ENCODE results near the gene RALA.
"Not testable (repeated sequence)": the region's sequence is repeated elsewhere in the genome, so short reads cannot be mapped to it uniquely, and the experiment has no call there.

Gene RALA

GRCh38 chr7:39688611-39689480 lies 65.5 kb downstream of the RALA start:
- DNase-seq: no peak

GRCh38 chr7:39691821-39692220 lies 68.4 kb downstream of the RALA start:
- no peak for DNase-seq

GRCh38 chr7:39693086-39693485 lies 69.7 kb downstream of the RALA start:
- DNase-seq: not testable (repeated sequence)

- no peak for DNase-seq
These were observed 70.4 kb downstream of the RALA start for GRCh38 chr7:39693812-39694211.

- no peak for DNase-seq
These were observed 72.6 kb downstream of the RALA start for GRCh38 chr7:39695852-39696586.

GRCh38 chr7:39696631-39697030 lies 73.3 kb downstream of the RALA start:
- DNase-seq: no peak

- DNase-seq: no peak
These were observed 74.1 kb downstream of the RALA start for GRCh38 chr7:39697483-39697882.

GRCh38 chr7:39700165-39700564 lies 76.8 kb downstream of the RALA start:
- DNase-seq: no peak

GRCh38 chr7:39700932-39701331 lies 77.6 kb downstream of the RALA start:
- no peak for DNase-seq

- no peak for DNase-seq
These were observed 78.8 kb downstream of the RALA start for GRCh38 chr7:39702133-39702532.

- DNase-seq: no peak
These were observed 79.8 kb downstream of the RALA start for GRCh38 chr7:39703144-39703543.

- no peak for DNase-seq
These were observed 85.7 kb downstream of the RALA start for GRCh38 chr7:39709029-39709428.

GRCh38 chr7:39709768-39710311 lies 86.5 kb downstream of the RALA start:
- no peak for DNase-seq

GRCh38 chr7:39712751-39713150 lies 89.4 kb downstream of the RALA start:
- DNase-seq: no peak

GRCh38 chr7:39714447-39715091 lies 91.2 kb downstream of the RALA start:
- DNase-seq: no peak

GRCh38 chr7:39720586-39720985 lies 97.2 kb downstream of the RALA start:
- DNase-seq: no peak

- no peak for DNase-seq
These were observed 98.0 kb downstream of the RALA start for GRCh38 chr7:39721345-39721744.

GRCh38 chr7:39721919-39722597 lies 98.7 kb downstream of the RALA start:
- DNase-seq: no peak

- DNase-seq: no peak
These were observed 104.0 kb downstream of the RALA start for GRCh38 chr7:39727231-39728012.

- peak; percentile 96 for DNase-seq
These were observed 109.7 kb downstream of the RALA start for GRCh38 chr7:39732837-39733804.
